Neuronal stem cell (in vitro differentiated cells): Measurements from ENCODE around the gene CARD8.
"Not testable (repeated sequence)": the region's sequence is repeated elsewhere in the genome, so short reads cannot be mapped to it uniquely, and the experiment has no call there.

Experiments used
- DNase-seq: peaks from one replicate; pipeline ENCODE4 v3.0.0-alpha.2; 2013; ENCODE audit warnings: low spot score
- H2AFZ ChIP-seq: one replicate; pipeline ENCODE4 v1.6.1; 2013; ENCODE audit warnings: mild to moderate bottlenecking, low read length, inconsistent platforms
- H2AK5ac ChIP-seq: 2 replicates; pipeline ENCODE4 v1.6.1; 2013; ENCODE audit warnings: low read depth, mild to moderate bottlenecking, inconsistent platforms, low read length, moderate library complexity, mixed read lengths
- H2BK120ac ChIP-seq: 2 replicates; pipeline ENCODE4 v1.6.1; 2013; ENCODE audit warnings: low read depth, mild to moderate bottlenecking, inconsistent platforms, low read length, moderate library complexity, mixed read lengths
- H2BK12ac ChIP-seq: one replicate; pipeline ENCODE4 v1.6.1; 2013; ENCODE audit warnings: low read length, inconsistent platforms
- H2BK15ac ChIP-seq: 2 replicates; pipeline ENCODE4 v1.6.1; 2013; ENCODE audit warnings: mild to moderate bottlenecking, low read length, inconsistent platforms, mixed read lengths
- H2BK5ac ChIP-seq: one replicate; pipeline ENCODE4 v1.6.1; 2013; ENCODE audit warnings: inconsistent platforms, mild to moderate bottlenecking, low read length, moderate library complexity
- H3K14ac ChIP-seq: one replicate; pipeline ENCODE4 v1.6.1; 2013; ENCODE audit warnings: low read length, inconsistent platforms
- H3K18ac ChIP-seq: 2 replicates; pipeline ENCODE4 v1.6.1; 2013; ENCODE audit warnings: low read length, inconsistent platforms
- H3K23ac ChIP-seq: 2 replicates; pipeline ENCODE4 v1.6.1; 2013; ENCODE audit warnings: low read depth, mild to moderate bottlenecking, mixed read lengths, low read length, inconsistent platforms; ENCODE audit not compliant: poor library complexity
- H3K27ac ChIP-seq: replicated peaks from 3 replicates; pipeline ENCODE4 v1.5.1; 2013; ENCODE audit warnings: low read length, inconsistent platforms
- H3K27me3 ChIP-seq, 3 experiments: 2 replicates each; pipeline ENCODE4 v1.6.1; 2013; ENCODE audit warnings: low read length in 3 of 3, mild to moderate bottlenecking in 2 of 3, inconsistent platforms in 1 of 3, low read depth in 1 of 3, mixed read lengths in 1 of 3, moderate library complexity in 1 of 3; ENCODE audit not compliant: control insufficient read depth in 3 of 3, insufficient read depth in 3 of 3
- H3K36me3 ChIP-seq, 2 donors: replicated peaks in 1 of 2; 2 replicates each; pipeline ENCODE4 v1.6.1; 2013; ENCODE audit warnings: low read length in 2 of 2; ENCODE audit not compliant: control insufficient read depth in 2 of 2, insufficient read depth in 2 of 2
- H3K4ac ChIP-seq: 2 replicates; pipeline ENCODE4 v1.6.1; 2013; ENCODE audit warnings: inconsistent platforms, mild to moderate bottlenecking, low read length, moderate library complexity
- H3K4me1 ChIP-seq, 2 donors: 1 replicate in 1 of 2; 2 replicates in 1 of 2; pipeline ENCODE4 v1.6.1; 2013; ENCODE audit warnings: low read length in 2 of 2, low read depth in 1 of 2; ENCODE audit not compliant: control insufficient read depth in 2 of 2, insufficient read depth in 1 of 2
- H3K4me2 ChIP-seq: one replicate; pipeline ENCODE4 v1.6.1; 2013; ENCODE audit warnings: mild to moderate bottlenecking, low read length, inconsistent platforms; ENCODE audit not compliant: insufficient read depth, poor library complexity, severe bottlenecking
- H3K4me3 ChIP-seq, 2 donors: 2 replicates each; pipeline ENCODE4 v1.5.1; 2013; ENCODE audit warnings: low read length in 2 of 2, mild to moderate bottlenecking in 2 of 2, inconsistent platforms in 1 of 2, moderate library complexity in 1 of 2
- H3K79me1 ChIP-seq: one replicate; pipeline ENCODE4 v1.6.1; 2013; ENCODE audit warnings: low read depth, mild to moderate bottlenecking, inconsistent platforms, low read length, moderate library complexity
- H3K9ac ChIP-seq: one replicate; pipeline ENCODE4 v1.6.1; 2013; ENCODE audit warnings: mild to moderate bottlenecking, low read depth, low read length, inconsistent platforms; ENCODE audit not compliant: poor library complexity
- H3K9me3 ChIP-seq, 2 donors: replicated peaks in 1 of 2; 2 replicates each; pipeline versions ENCODE3 to v1.6.1; 2013; ENCODE audit warnings: low read length in 2 of 2, mild to moderate bottlenecking in 2 of 2, inconsistent platforms in 1 of 2, low read depth in 1 of 2, mixed read lengths in 1 of 2, moderate library complexity in 1 of 2; ENCODE audit not compliant: control insufficient read depth in 2 of 2, insufficient read depth in 1 of 2
- H4K8ac ChIP-seq: one replicate; pipeline ENCODE4 v1.6.1; 2013; ENCODE audit warnings: low read depth, mild to moderate bottlenecking, inconsistent platforms, low read length, moderate library complexity
- H4K91ac ChIP-seq: one replicate; pipeline ENCODE4 v1.6.1; 2013; ENCODE audit warnings: low read length, low read depth, mild to moderate bottlenecking, inconsistent platforms; ENCODE audit not compliant: poor library complexity
- WGBS, 2 donors: extraction: QIAGEN DNeasy Blood & Tissue Kit; methylation state at CpG; one replicate each; pipeline ENCODE4 v1.1.7; 2013; ENCODE audit warnings: missing lambda C conversion rate in 2 of 2, mixed read lengths in 1 of 2; ENCODE audit not compliant: insufficient read length in 2 of 2, insufficient replicate concordance in 1 of 2; ENCODE audit errors: extremely low coverage in 2 of 2; 5-methylcytosine and 5-hydroxymethylcytosine counted together

The CARD8 gene

DNA sequence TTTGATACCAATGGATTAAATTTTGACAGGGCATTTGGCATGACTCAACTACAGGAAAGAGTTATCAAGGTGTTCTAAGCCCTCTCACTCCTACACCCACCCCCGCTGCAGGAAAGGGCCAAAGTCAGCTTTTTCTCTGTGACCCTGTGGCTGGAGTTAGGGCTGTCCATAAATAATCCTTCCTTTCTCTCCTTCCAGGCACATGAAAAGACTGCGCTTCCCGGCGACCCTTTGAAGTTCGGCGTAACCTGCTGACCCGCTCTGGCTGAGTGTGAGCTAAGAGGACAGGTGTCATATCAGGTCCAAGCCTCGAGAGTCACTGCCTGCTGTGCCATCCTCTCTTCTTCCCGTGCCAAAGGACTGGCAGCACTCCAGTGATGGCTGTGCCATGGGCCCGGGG is 39.7 kb upstream of the CARD8 start:
- WGBS, 2 donors: no CpG with 5 or more reads among the region's 10 CpGs
- H3K79me1 ChIP-seq: no peaks in the 10 kb centered on the region
- peaks cover 0 to 1% of the 10 kb centered on the region in 2 donors for H3K9me3 ChIP-seq

DNA sequence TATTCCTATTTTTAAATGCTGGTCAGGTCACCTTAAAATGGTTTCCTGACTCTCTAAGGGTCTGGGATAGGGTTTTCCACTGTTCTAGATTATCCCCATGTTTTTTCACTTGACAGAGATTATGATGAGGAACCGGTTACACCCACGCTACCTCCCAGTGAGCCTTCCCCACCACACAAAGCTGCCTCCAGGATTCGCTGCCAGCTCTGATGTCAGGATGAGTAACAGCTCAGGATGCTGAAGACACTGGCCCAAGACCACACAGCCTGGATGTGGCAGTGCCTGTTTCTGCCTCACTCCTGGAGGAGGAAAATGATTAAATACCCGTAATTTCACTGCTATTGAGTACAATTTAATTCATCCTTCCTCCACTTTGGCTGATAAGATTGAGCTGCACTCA is 37.1 kb upstream of the CARD8 start:
- H2AK5ac ChIP-seq: no peak overlapping the region
- no peaks in the 10 kb centered on the region for H3K79me1 ChIP-seq
- DNase-seq: no peak
- H3K9me3 ChIP-seq: peaks cover 1% of the 10 kb centered on the region in 2 donors
- no peak overlapping the region for H2BK12ac ChIP-seq
- no peak overlapping the region for H4K91ac ChIP-seq
- no peak overlapping the region for H3K9ac ChIP-seq
- WGBS, 2 donors: no CpG with 5 or more reads among the region's 4 CpGs
- H2BK5ac ChIP-seq: no peak overlapping the region
- no peak overlapping the region for H3K4me3 ChIP-seq
- no peak overlapping the region for H2BK15ac ChIP-seq
- H3K4me1 ChIP-seq: peaks cover 6 to 7% of the 10 kb centered on the region in 2 donors
- H3K18ac ChIP-seq: no peak overlapping the region
- no peak overlapping the region for H2AFZ ChIP-seq
- H2BK120ac ChIP-seq: no peak overlapping the region
- no peak overlapping the region for H3K4ac ChIP-seq
- no peak overlapping the region for H3K14ac ChIP-seq
- H3K4me2 ChIP-seq: no peak overlapping the region
- H4K8ac ChIP-seq: no peak overlapping the region
- H3K23ac ChIP-seq: no peak overlapping the region
- H3K36me3 ChIP-seq: peaks cover 0 to 9% of the 10 kb centered on the region in 2 donors
- H3K27ac ChIP-seq: no peak overlapping the region
- H3K27me3 ChIP-seq: peaks cover 0 to 3% (median 0%) of the 10 kb centered on the region in 3 experiments

More for the DNA sequence above, 39.7 kb upstream of the CARD8 start:
- H2BK5ac ChIP-seq: peak overlapping the region; percentile 60
- H3K4ac ChIP-seq: no peak overlapping the region
- peak overlapping the region; percentile 63 for H3K9ac ChIP-seq
- no peak overlapping the region for H4K91ac ChIP-seq
- H3K4me3 ChIP-seq: no peak overlapping the region
- peaks cover 3% of the 10 kb centered on the region in 2 donors for H3K4me1 ChIP-seq
- H3K23ac ChIP-seq: peak overlapping the region; percentile 29
- no peak overlapping the region for H3K27ac ChIP-seq
- no peak overlapping the region for H3K14ac ChIP-seq
- no peak overlapping the region for H4K8ac ChIP-seq
- no peak overlapping the region for H3K4me2 ChIP-seq
- peaks cover 0 to 3% (median 0%) of the 10 kb centered on the region in 3 experiments for H3K27me3 ChIP-seq
- no peak overlapping the region for H2AFZ ChIP-seq
- peak overlapping the region; percentile 21 for H2AK5ac ChIP-seq
- H2BK12ac ChIP-seq: no peak overlapping the region
- H2BK120ac ChIP-seq: peak overlapping the region; percentile 31
- H3K36me3 ChIP-seq: no peaks in the 10 kb centered on the region
- H3K18ac ChIP-seq: no peak overlapping the region
- peak overlapping the region; percentile 78 for H2BK15ac ChIP-seq
- DNase-seq: no peak

DNA sequence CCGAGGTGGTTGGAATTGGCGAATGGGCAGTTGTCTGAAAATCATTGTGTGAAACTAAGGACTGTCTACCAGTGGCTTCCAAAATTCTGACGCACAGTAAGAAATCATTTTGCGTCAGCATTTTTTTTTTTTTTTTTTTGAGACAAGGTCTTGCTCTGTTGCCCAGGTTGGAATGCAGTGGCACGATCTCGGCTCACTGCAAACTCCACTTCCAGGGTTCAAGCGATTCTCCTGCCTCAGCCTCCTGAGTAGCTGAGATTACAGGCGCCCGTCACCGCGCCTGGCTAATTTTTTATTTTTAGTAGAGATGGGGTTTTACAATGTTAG is 35.7 kb upstream of the CARD8 start:
- not testable (repeated sequence) for H2BK15ac ChIP-seq, H3K27me3 ChIP-seq, H3K27ac ChIP-seq, H3K9me3 ChIP-seq, H3K4me1 ChIP-seq, H3K23ac ChIP-seq, DNase-seq, H2AFZ ChIP-seq, H4K8ac ChIP-seq, H3K4me2 ChIP-seq, H3K79me1 ChIP-seq, H2BK12ac ChIP-seq, H3K14ac ChIP-seq, H3K18ac ChIP-seq, H2BK120ac ChIP-seq, H3K4ac ChIP-seq, H2BK5ac ChIP-seq, H4K91ac ChIP-seq, H2AK5ac ChIP-seq, H3K9ac ChIP-seq
- Histone ChIP-seq H3K4me3 (peak overlapping the region in 1 of 2 donors; percentile 43), H3K36me3 (peaks cover 0 to 20% of the 10 kb centered on the region in 2 donors)
- WGBS, 2 donors: no CpG with 5 or more reads among the region's 11 CpGs

DNA sequence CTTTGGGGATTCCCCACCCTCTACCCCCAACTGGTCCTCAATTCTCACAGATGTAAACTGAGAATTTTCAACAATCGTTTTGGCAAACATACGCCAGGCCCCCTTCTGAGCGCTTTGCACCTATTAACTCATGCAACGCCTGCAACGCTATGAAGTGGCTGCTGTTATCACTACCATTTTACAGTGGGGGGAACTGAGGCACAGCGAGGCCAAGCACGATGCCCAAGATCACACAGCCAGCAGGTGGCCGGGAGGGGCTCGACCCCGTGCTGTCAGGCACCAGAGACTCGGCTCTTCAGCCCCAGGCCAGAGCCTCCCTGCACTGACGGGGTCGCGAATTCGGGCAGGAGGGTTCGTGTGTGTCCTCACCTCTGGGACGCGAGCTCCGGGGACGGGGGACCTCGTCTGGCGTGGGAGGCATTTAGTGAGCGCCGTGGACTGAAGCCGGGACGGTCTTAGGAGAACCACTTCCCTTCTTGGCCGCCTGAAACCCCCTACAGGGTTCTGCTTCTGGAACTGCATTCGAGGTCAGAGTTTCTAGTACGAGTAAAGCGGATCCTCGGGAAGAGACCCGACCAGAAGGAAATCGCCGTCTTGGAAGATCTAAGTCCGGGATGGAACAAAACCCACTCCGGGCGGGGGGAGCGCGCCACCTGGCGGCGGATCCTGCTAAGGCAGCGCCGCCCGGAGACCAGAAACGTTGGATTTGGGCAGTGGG is 35.2 kb upstream of the CARD8 start:
- Histone ChIP-seq H3K18ac (peak overlapping the region; percentile 96), H3K4ac (no peak overlapping the region), H3K9ac (peak overlapping the region; percentile 82), H2AK5ac (peak overlapping the region; percentile 76), H3K4me1 (peaks cover 6 to 7% of the 10 kb centered on the region in 2 donors), H3K27me3 (peaks cover 0 to 3% (median 0%) of the 10 kb centered on the region in 3 experiments), H3K4me3 (peak overlapping the region; percentile 43 to 75), H3K4me2 (peak overlapping the region; percentile 96), H2BK5ac (no peak overlapping the region), H3K79me1 (no peaks in the 10 kb centered on the region), H3K23ac (peak overlapping the region; percentile 89), H3K36me3 (peaks cover 4 to 26% of the 10 kb centered on the region in 2 donors), H2BK120ac (no peak overlapping the region), H2BK15ac (no peak overlapping the region), H4K8ac (no peak overlapping the region), H4K91ac (no peak overlapping the region), H3K9me3 (peaks cover 1 to 13% of the 10 kb centered on the region in 2 donors), H2BK12ac (no peak overlapping the region), H3K14ac (peak overlapping the region; percentile 56), H2AFZ (peak overlapping the region; percentile 95), H3K27ac (no peak overlapping the region)
- DNase-seq: peak; percentile 79
- no CpG with 5 or more reads among the region's 45 CpGs for WGBS, 2 donors
